Measurements from ENCODE around the gene MTA1.
A peak's percentile ranks its signal among the peaks of the same experiment; 100 is the strongest.

MTA1 gene

GRCh38 chr14:105467249-105467941 lies 47.8 kb downstream of the MTA1 start:
- no peak for DNase-seq

GRCh38 chr14:105467942-105468471 lies 48.4 kb downstream of the MTA1 start:
- no peak for DNase-seq

- no peak for DNase-seq
These were observed 49.1 kb downstream of the MTA1 start for GRCh38 chr14:105468621-105469241.

GRCh38 chr14:105469456-105470349 lies 50.1 kb downstream of the MTA1 start:
- DNase-seq: no peak

GRCh38 chr14:105470350-105471296 lies 51.0 kb downstream of the MTA1 start:
- DNase-seq: no peak

GRCh38 chr14:105471297-105471821 lies 51.7 kb downstream of the MTA1 start:
- DNase-seq: no peak

- no peak for DNase-seq
These were observed 52.3 kb downstream of the MTA1 start for GRCh38 chr14:105471823-105472485.

- no peak for DNase-seq
These were observed 52.9 kb downstream of the MTA1 start for GRCh38 chr14:105472486-105472991.

- no peak for DNase-seq
These were observed 53.5 kb downstream of the MTA1 start for GRCh38 chr14:105473033-105473676.

- DNase-seq: peak; percentile 74
These were observed 54.3 kb downstream of the MTA1 start for GRCh38 chr14:105473677-105474482.

- DNase-seq: no peak
These were observed 55.0 kb downstream of the MTA1 start, which contains the start of gene CRIP2 for GRCh38 chr14:105474483-105475268. TSS of gene CRIP2 (plus strand) at chr14:105474821. CDS start at chr14:105474863, 42 bp downstream.

GRCh38 chr14:105475269-105476096 lies 55.9 kb downstream of the MTA1 start:
- no peak for DNase-seq

- DNase-seq: no peak
These were observed 56.6 kb downstream of the MTA1 start for GRCh38 chr14:105476097-105476830.

- DNase-seq: no peak
These were observed 57.4 kb downstream of the MTA1 start for GRCh38 chr14:105476831-105477659.

GRCh38 chr14:105477660-105478397 lies 58.2 kb downstream of the MTA1 start:
- DNase-seq: peak; percentile 66
